GM23248 (cell line): Measurements from ENCODE around the gene FCGR2B. TPM values are rescaled to one million over a fixed set of nuclear protein-coding genes. Genes with fewer than 3 reads are reported as not detected.
"Not testable (repeated sequence)": the region's sequence is repeated elsewhere in the genome, so short reads cannot be mapped to it uniquely, and the experiment has no call there.

Experiments
- DNase-seq: peaks from one replicate; pipeline ENCODE4 v3.0.0-alpha.2; 2015
- H2AFZ ChIP-seq: fragments of 200-600 bp; sonication (generic); 2 replicates; pipeline ENCODE4 v1.6.1; 2016; ENCODE audit warnings: antibody characterized with exemption
- H3F3A ChIP-seq: fragments of 200-600 bp; sonication (generic); 2 replicates; pipeline ENCODE4 v1.6.1; 2016; ENCODE audit warnings: mild to moderate bottlenecking, antibody characterized with exemption, mixed run types; ENCODE audit not compliant: insufficient read depth
- H3K27ac ChIP-seq: fragments of 200-600 bp; sonication (generic); 2 replicates; pipeline ENCODE4 v1.5.1; 2016; ENCODE audit warnings: mild to moderate bottlenecking
- H3K27me3 ChIP-seq: fragments of 200-600 bp; sonication (generic); replicated peaks from 2 replicates; pipeline ENCODE4 v1.6.1; 2016; ENCODE audit warnings: mild to moderate bottlenecking; ENCODE audit not compliant: insufficient read depth
- H3K36me3 ChIP-seq: fragments of 200-600 bp; sonication (generic); 2 replicates; pipeline ENCODE4 v1.6.1; 2016; ENCODE audit warnings: low read depth, mild to moderate bottlenecking
- H3K4me1 ChIP-seq: fragments of 200-600 bp; sonication (generic); 2 replicates; pipeline ENCODE4 v1.6.1; 2016; ENCODE audit warnings: mild to moderate bottlenecking; ENCODE audit not compliant: insufficient read depth
- H3K4me2 ChIP-seq: fragments of 200-600 bp; sonication (generic); one replicate; pipeline ENCODE4 v1.6.1; 2016; ENCODE audit warnings: mild to moderate bottlenecking; ENCODE audit not compliant: unreplicated experiment
- H3K4me3 ChIP-seq: fragments of 200-600 bp; sonication (generic); 2 replicates; pipeline ENCODE4 v1.5.1; 2016; ENCODE audit warnings: mild to moderate bottlenecking
- H3K79me2 ChIP-seq: fragments of 200-600 bp; sonication (generic); 2 replicates; pipeline ENCODE4 v1.6.1; 2016; ENCODE audit warnings: mild to moderate bottlenecking; ENCODE audit not compliant: insufficient read depth
- H3K9ac ChIP-seq: fragments of 200-600 bp; sonication (generic); 2 replicates; pipeline ENCODE4 v1.6.1; 2016; ENCODE audit warnings: mild to moderate bottlenecking
- H3K9me2 ChIP-seq: fragments of 200-600 bp; sonication (generic); 2 replicates; pipeline ENCODE4 v1.6.1; 2016; ENCODE audit warnings: mixed run types, mild to moderate bottlenecking, moderate library complexity; ENCODE audit not compliant: insufficient read depth
- H3K9me3 ChIP-seq: fragments of 200-600 bp; sonication (generic); one replicate; pipeline ENCODE4 v1.6.1; 2017; ENCODE audit warnings: low read depth
- H4K20me1 ChIP-seq: fragments of 200-600 bp; sonication (generic); 2 replicates; pipeline ENCODE4 v1.6.0; 2016; ENCODE audit not compliant: insufficient read depth
- EZH2 ChIP-seq: fragments of 200-600 bp; sonication (generic); IDR thresholded peaks from 2 replicates; pipeline ENCODE4 v1.6.1; 2018; ENCODE audit warnings: antibody characterized with exemption, mild to moderate bottlenecking; ENCODE audit not compliant: insufficient read depth, poor library complexity, severe bottlenecking
- EZH2phosphoT487 ChIP-seq: fragments of 200-600 bp; sonication (generic); IDR thresholded peaks from 2 replicates; pipeline ENCODE4 v1.6.1; 2018; ENCODE audit warnings: antibody characterized with exemption, moderate library complexity, mild to moderate bottlenecking, low read depth; ENCODE audit not compliant: insufficient read depth
- WGBS, 2 experiments: methylation state at CpG; one replicate each; pipeline ENCODE4 v1.1.6; 2015 to 2017; ENCODE audit warnings: low lambda C conversion rate in 2 of 2, low coverage in 1 of 2; ENCODE audit errors: missing lambda C conversion rate in 2 of 2; 5-methylcytosine and 5-hydroxymethylcytosine counted together
- in situ Hi-C: fragments of 300-500 bp; cut with MboI; formaldehyde crosslinking; loops from 2 replicates; pipeline ENCODE4 v1.15.0; 2020
- polyA plus RNA-seq: library from polyadenylated mRNA; unstranded; fragments of >200 nt; fragmentation: Nextera tagmentation; extraction: Ambion mirVana; gene quantifications from 2 replicates; pipeline ENCODE4 v1.2.1, GENCODE V29; 2016
- total RNA-seq: library from RNA; depleted of rRNA; stranded (reverse); fragments of >200 nt; shearing (Covaris generic); gene quantifications from 2 replicates; pipeline ENCODE4 v1.2.3, GENCODE V29; 2014

The FCGR2B gene
- total and polyA plus RNA-seq, 2 experiments from 2014 or later = not detected

DNA sequence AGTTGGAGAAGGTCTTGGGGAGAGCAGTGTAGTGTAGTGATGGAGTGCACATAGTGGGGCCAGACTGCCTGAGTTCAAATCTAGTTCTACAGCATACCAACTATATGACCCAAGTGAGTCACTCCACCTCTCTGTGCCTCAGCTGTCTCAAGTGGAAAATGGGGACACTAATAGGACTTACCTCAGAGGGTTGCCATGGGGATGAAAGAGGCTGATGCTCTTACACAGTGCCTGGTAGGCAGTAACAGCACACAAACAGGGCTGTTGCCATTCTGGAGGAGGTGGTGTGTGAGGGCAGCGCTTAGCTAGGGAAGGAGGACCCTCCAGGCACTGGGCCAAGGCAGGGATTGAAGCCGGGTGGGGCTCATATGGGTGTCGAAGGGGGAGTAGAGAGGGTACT, 11.5 kb downstream of the FCGR2B start:
- H3K27ac ChIP-seq, H4K20me1 ChIP-seq, H2AFZ ChIP-seq, H3K79me2 ChIP-seq, H3K36me3 ChIP-seq, H3K9me2 ChIP-seq, H3K9me3 ChIP-seq, DNase-seq, in situ Hi-C loops, H3K27me3 ChIP-seq, H3K4me3 ChIP-seq, H3K4me1 ChIP-seq, H3K4me2 ChIP-seq, H3F3A ChIP-seq, H3K9ac ChIP-seq: not testable (repeated sequence)
- 53 to 57% methylated on average over 3 of the region's 3 CpGs for WGBS, 2 experiments

DNA sequence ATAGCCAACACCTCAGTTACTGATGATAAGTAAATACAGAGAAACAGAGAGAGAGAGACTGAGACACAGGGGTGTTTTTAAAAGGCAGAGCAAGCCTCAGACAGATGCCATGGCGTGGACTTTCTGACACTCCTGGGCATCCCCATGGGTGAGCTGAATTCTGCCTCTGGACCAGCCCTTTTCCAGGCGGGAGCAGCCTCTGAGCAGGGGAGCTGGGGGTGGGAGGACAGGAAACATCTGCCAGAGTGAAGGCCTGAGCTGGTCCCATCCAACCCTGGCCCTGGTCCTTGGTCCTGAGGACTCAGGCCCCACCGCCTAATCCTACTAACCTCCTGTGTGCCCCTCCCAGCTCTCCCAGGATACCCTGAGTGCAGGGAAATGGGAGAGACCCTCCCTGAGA, 12.0 kb downstream of the FCGR2B start:
- H3K4me1 ChIP-seq, H3K79me2 ChIP-seq, H3K36me3 ChIP-seq, H2AFZ ChIP-seq, H3K4me2 ChIP-seq, in situ Hi-C loops, H3K4me3 ChIP-seq, H3K27me3 ChIP-seq, DNase-seq, H3K9ac ChIP-seq, H3K9me2 ChIP-seq, H3F3A ChIP-seq, H3K27ac ChIP-seq, H3K9me3 ChIP-seq, H4K20me1 ChIP-seq: not testable (repeated sequence)
- 89 to 92% methylated on average over 2 to 3 of the region's 3 CpGs for WGBS, 2 experiments

DNA sequence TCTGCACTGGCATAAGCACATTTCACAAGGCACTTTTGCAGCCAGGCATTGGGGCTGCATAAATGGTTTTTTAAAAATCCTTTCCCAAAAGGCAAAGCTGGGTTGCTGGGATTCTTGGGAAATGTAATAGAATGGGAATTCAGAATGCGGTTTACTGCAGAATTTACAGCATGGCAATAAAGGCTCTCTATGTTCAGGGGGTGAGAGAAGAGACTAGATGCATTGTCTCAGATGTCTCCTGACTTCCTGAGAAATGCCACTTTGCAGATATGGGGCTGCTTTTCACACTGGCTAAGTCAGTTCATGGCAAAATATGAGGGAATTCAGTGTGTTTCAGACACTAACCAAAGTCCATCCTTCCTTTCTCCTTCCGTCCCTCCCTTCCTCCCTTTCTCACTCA, 13.5 kb downstream of the FCGR2B start:
- Histone ChIP-seq H3K9me2 (no peaks in the 10 kb centered on the region), H3K9me3 (no peaks in the 10 kb centered on the region), H3K27me3 (no peaks in the 10 kb centered on the region), H3K27ac (no peak overlapping the region), H3K4me2 (no peak overlapping the region), H3K9ac (no peak overlapping the region), H3K36me3 (no peaks in the 10 kb centered on the region), H2AFZ (no peak overlapping the region), H3F3A (no peaks in the 10 kb centered on the region), H4K20me1 (no peaks in the 10 kb centered on the region), H3K4me1 (no peaks in the 10 kb centered on the region), H3K79me2 (no peaks in the 10 kb centered on the region), H3K4me3 (no peak overlapping the region)
- no peak for DNase-seq
- TF ChIP-seq EZH2 = no peak
- TF ChIP-seq EZH2phosphoT487 = no peak
- in situ Hi-C loops = no loop called here
- 83 to 85% methylated on average over 2 of the region's 2 CpGs for WGBS, 2 experiments

DNA sequence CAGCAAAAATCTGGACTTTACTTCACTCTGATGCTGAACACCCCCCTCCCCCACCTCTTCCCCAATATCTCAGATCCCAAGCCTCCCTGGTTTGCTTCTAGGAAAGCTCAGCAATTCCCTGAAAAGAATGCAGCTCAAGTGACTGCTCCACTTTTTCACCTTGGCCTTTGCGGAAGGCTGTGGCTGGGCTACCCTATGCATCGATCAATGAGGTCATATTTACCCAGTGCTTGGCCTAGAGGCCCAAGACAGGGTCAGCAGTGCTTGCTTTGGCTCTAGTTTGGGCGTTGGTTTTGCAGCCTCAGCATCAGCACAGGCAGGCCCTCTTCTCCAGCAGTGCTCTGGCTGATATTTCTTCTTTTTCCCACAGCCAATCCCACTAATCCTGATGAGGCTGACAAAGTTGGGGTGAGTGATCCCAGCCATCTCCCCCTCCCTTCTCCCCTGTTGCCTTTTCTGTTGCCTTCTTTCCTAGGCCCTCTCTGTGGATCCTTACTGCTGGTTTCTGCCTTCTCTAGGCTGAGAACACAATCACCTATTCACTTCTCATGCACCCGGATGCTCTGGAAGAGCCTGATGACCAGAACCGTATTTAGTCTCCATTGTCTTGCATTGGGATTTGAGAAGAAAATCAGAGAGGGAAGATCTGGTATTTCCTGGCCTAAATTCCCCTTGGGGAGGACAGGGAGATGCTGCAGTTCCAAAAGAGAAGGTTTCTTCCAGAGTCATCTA, 14.2 kb downstream of the FCGR2B start:
- Histone ChIP-seq H3F3A (no peaks in the 10 kb centered on the region), H3K36me3 (no peaks in the 10 kb centered on the region), H2AFZ (no peak overlapping the region), H4K20me1 (no peaks in the 10 kb centered on the region), H3K4me1 (no peaks in the 10 kb centered on the region), H3K4me2 (no peak overlapping the region), H3K79me2 (no peaks in the 10 kb centered on the region), H3K9me2 (no peaks in the 10 kb centered on the region), H3K4me3 (no peak overlapping the region), H3K27ac (no peak overlapping the region), H3K9me3 (no peaks in the 10 kb centered on the region), H3K9ac (no peak overlapping the region), H3K27me3 (no peaks in the 10 kb centered on the region)
- DNase-seq = no peak
- TF ChIP-seq EZH2 (no peak), EZH2phosphoT487 (no peak)
- in situ Hi-C loops = no loop called here
- WGBS, 2 experiments = 76 to 84% methylated on average over 5 of the region's 5 CpGs

DNA sequence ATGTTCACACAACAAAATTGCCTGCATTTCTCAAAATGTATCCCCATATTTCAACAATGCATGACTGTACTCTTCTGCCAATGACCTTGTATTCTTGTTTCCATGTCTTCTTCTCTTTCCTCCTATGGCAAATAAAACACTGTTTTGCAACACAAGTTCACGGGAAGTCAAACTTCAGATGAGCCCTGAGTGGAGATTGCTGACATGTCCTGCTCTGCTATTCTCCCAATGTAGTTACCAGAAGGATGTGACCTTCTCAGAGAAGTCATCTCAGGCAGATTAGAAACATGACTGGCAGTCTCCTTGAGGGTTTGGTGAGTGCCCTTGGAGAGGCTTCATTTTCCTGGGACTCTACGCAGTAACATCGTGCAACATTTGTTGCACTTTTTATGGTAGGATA, 15.6 kb downstream of the FCGR2B start:
- WGBS, 2 experiments = 97% methylated on average over 3 of the region's 3 CpGs
- DNase-seq = no peak
- Histone ChIP-seq H3K27me3 (no peaks in the 10 kb centered on the region), H3K9me3 (no peaks in the 10 kb centered on the region), H3K36me3 (no peaks in the 10 kb centered on the region), H3K9ac (no peak overlapping the region), H3K4me1 (no peaks in the 10 kb centered on the region), H4K20me1 (no peaks in the 10 kb centered on the region), H3K4me3 (no peak overlapping the region), H2AFZ (no peak overlapping the region), H3K79me2 (no peaks in the 10 kb centered on the region), H3F3A (no peaks in the 10 kb centered on the region), H3K27ac (no peak overlapping the region), H3K4me2 (no peak overlapping the region), H3K9me2 (no peaks in the 10 kb centered on the region)
- TF ChIP-seq EZH2phosphoT487 (no peak), EZH2 (no peak)
- in situ Hi-C loops = no loop called here
